Heart left ventricle (tissue), 13 donors: ENCODE measurements around the gene SNAP29.

ENCODE experiments used
- POLR2A ChIP-seq, 2 donors: fragments of 450-650 bp; IDR thresholded peaks; one replicate each; pipeline ENCODE4 v1.6.1; 2017; ENCODE audit warnings: antibody characterized with exemption in 2 of 2, mild to moderate bottlenecking in 2 of 2, moderate library complexity in 2 of 2
- TF ChIP-seq, protein P1 (sequence below), 12 donors: fragments of 200-600 bp; sonication (generic) in 4 of 12; IDR thresholded peaks; one replicate each; pipeline versions ENCODE4 v1.5.0 to v1.8.0; 2018 to 2022; ENCODE audit warnings: antibody characterized with exemption in 12 of 12, mild to moderate bottlenecking in 5 of 12
- donor health status: ischemic (EF 13 %, LVEDD 7.1; RV severe dilation, severe dysfunction).
- donor health status: DM: no; HTN: yes; CAD: no.
- donor health status: DM: no; HTN: no; CAD: no.
- donor health status: ischemic (EF 25% LVEDD 6.9; RV normal size, moderate dysfunction).
- donor health status: ischemic (EF 25% LVEDD 5.7; RV mildly dilated, moderate dysfunction).
- donor health status: ischemic (EF 35%, LVEDD 5.7; RV mildly dilated, moderate dysfunction).
- donor health status: nonischemic (EF 11% LVEDD 7.7; RV severe dilation, severe dysfunction).
- donor health status: DM: yes; HTN: yes; CAD: no.
- donor health status: PGD.
- donor health status: ischemic (EF 29% LVEDD 5.4; RV normal size, mild dysfunction).
- donor health status: nonischemic (EF 23%, LVEDD 6.1; RV moderate dilation, normal function).

DNA sequence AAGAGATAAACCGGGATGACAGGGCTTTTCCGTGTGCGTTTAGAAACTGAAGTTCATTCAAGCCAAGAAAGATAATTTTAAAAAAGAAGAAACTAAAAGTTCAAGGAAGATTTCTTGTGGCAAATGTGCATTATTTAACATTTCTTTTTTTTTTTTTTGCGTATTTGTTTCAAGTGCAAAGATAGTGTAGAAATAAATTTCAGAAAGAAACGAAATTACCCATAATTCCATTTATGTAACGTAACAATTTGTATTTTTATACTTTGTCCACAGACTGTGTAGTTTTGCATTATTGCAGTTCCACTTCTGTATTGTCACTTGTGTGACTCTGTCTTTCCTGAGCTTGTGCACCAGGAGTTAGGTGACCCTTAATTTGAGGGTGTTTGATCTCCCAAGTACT, 24.0 kb downstream of the SNAP29 start:
- no peak for TF ChIP-seq POLR2A (IDR thresholded peaks at IDR 0.05)
- TF ChIP-seq, protein P1, sequence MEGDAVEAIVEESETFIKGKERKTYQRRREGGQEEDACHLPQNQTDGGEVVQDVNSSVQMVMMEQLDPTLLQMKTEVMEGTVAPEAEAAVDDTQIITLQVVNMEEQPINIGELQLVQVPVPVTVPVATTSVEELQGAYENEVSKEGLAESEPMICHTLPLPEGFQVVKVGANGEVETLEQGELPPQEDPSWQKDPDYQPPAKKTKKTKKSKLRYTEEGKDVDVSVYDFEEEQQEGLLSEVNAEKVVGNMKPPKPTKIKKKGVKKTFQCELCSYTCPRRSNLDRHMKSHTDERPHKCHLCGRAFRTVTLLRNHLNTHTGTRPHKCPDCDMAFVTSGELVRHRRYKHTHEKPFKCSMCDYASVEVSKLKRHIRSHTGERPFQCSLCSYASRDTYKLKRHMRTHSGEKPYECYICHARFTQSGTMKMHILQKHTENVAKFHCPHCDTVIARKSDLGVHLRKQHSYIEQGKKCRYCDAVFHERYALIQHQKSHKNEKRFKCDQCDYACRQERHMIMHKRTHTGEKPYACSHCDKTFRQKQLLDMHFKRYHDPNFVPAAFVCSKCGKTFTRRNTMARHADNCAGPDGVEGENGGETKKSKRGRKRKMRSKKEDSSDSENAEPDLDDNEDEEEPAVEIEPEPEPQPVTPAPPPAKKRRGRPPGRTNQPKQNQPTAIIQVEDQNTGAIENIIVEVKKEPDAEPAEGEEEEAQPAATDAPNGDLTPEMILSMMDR (IDR thresholded peaks at IDR 0.05): no peak
